ENCODE results near the gene OTOG.

DNA sequence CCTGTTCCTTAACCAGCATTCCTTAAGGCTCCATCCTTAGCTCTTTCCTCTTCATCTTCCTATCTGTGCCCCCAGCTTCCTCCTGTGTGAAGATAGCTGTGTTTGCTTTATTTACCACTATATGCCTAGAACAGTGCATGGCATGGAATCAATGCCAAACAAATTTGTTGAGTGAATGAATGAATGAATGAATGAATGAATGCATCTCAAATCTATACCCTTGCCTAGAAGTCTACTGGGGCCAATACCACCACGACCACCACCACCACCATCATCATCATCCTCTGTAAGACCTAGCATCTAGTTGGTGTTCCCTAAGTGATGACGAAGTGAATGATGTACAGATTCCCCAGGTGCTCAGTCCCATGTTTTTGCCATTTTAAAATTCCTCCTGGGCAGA is 819 bp upstream of the OTOG start:
- TF ChIP-seq, protein P1, sequence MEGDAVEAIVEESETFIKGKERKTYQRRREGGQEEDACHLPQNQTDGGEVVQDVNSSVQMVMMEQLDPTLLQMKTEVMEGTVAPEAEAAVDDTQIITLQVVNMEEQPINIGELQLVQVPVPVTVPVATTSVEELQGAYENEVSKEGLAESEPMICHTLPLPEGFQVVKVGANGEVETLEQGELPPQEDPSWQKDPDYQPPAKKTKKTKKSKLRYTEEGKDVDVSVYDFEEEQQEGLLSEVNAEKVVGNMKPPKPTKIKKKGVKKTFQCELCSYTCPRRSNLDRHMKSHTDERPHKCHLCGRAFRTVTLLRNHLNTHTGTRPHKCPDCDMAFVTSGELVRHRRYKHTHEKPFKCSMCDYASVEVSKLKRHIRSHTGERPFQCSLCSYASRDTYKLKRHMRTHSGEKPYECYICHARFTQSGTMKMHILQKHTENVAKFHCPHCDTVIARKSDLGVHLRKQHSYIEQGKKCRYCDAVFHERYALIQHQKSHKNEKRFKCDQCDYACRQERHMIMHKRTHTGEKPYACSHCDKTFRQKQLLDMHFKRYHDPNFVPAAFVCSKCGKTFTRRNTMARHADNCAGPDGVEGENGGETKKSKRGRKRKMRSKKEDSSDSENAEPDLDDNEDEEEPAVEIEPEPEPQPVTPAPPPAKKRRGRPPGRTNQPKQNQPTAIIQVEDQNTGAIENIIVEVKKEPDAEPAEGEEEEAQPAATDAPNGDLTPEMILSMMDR (conservative IDR thresholded peaks at IDR 0.05; ENCODE audit: low read length): no peak
- TF ChIP-seq EZH2phosphoT487 (IDR thresholded peaks at IDR 0.05; ENCODE audit: borderline replicate concordance): no peak
